Pulmonary artery endothelial cell (primary cell): ENCODE results near the gene ZNF234. TPM values are rescaled to one million over a fixed set of nuclear protein-coding genes. Genes with fewer than 3 reads are reported as not detected.
A peak's percentile ranks its signal among the peaks of the same experiment; 100 is the strongest.
"Not testable (repeated sequence)": the region's sequence is repeated elsewhere in the genome, so short reads cannot be mapped to it uniquely, and the experiment has no call there.

ENCODE experiments used
- DNase-seq: peaks from one replicate; pipeline ENCODE4 v3.0.0-alpha.2; 2011; ENCODE audit warnings: low read depth, low spot score
- total RNA-seq: library from RNA; depleted of rRNA; stranded (reverse); fragments of >200 nt; gene quantifications from 2 replicates; pipeline ENCODE4 v1.2.3, GENCODE V29; 2014

Gene ZNF234
- total RNA-seq, result 8.3 and 13.3 TPM in 2 replicates

DNA sequence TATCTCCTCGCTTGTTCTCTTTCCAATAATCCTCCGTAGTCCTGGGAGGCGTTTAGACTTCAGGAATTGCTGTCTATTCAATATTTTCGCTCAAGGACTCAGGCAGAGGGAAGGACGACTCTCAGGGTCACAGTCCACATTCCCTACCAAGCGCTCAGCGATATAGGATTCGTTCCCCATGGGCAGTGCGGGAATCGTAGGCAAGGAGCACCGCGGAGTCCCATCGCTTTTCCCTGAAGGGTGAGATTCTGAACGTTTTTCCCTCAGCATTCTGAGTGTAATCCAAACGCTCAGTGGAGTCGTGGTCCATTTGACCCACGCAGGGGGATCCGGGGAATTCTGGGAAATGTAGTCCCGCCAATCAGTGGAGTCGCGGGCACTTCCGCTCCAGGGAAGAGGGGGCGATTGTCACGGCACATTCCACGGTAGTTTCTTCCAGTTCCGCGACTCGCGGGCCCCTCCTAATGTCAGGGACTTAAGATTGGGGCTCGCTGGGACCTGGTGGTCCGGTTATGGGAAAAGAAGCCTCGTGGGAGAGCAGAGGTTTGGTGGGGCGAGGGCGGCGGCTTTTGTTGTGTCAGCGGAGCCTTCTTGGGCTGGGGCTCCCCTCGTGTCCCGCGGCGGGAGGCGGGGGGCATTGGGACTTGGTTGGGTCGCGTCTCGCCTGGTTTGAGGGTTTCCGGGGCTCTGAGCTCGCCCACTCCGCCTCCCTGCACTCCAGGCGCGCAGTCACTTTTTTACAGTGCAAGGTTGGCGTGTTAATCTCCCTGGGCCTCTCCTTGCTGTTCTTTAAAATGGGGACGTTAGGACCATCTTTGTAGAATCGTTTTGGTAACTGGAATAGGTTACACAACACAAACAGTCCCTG lies at the start of gene ZNF234:
ZNF234 (plus strand) TSS at position 364 of the 868 bp plus-strand sequence. CDS start 3,079 bp downstream, outside the sequence.
- DNase-seq, result peak; percentile 53

DNA sequence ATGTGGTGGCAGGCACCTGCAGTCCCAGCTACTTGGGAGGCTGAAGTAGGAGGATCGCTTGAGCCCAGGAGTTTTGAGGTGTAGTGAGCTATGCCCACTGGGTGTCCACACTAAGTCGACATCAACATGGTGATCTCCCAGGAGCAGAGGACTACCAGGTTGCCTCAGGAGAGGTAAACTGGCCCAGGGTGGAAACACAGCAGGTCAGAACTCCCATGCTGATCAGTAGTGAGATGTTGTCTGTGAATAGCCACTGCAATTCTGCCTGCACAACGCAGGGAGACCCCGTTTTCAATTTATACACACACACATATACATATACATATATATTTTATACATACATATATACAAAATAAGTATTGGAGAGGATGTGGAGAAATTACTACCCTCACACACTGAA lies 49.2 kb upstream of the ZNF234 start:
- DNase-seq, result no peak

DNA sequence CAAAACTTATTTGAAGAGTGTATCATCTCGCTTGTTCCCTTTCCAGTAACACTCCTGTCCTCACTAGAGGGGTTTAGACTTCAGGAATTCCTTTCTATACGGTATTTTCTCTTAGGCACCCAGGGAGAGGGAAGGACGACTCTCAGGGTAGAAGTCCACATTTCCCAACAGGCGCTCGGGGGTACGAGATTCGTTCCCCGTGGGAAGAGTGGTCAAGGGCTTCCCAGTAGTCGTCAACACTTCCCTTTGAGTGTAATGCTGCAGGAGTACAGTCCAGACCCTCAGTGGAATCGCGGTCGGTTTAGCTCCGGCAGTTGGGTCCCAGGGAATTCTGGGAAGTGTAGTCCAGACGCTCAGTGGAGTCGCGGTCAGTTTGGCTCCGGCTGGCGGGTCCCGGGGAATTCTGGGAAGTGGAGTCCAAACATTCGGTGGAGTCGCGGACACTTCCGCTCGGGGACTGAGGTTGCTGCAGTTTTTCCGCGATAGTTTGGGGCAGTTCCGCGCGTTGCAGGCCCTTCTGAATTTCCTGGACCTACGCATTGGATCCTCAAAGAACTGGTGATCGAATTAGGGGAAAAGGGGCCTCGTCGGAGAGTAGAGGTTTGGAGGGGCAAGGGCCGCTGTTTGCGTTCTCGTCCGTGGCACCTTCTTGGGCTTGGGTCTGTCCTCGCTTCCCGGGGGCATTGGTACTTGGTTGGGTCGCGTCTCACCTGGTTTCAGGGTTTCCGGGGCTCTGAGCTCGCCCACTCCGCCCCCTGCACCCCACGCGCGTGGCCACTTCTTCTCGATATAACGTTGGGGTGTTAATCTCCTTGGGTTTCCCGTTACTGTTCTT lies 47.2 kb upstream of the ZNF234 start, which contains the start of gene ZNF224:
ZNF224 (plus strand) TSS at position 431 of the 835 bp plus-strand sequence. CDS start 3,513 bp downstream, outside the sequence.
- DNase-seq, result peak; percentile 58

DNA sequence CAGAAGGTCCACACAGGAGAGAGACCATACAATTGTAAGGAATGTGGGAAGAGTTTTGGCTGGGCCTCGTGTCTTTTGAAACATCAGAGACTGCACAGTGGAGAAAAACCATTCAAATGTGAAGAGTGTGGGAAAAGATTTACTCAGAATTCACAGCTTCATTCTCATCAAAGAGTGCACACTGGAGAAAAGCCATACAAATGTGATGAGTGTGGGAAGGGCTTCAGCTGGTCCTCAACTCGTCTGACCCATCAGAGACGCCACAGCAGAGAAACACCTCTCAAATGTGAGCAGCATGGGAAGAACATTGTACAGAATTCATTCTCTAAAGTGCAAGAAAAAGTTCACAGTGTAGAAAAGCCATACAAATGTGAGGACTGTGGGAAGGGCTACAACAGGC lies 33.6 kb upstream of the ZNF234 start:
- no peak for DNase-seq

DNA sequence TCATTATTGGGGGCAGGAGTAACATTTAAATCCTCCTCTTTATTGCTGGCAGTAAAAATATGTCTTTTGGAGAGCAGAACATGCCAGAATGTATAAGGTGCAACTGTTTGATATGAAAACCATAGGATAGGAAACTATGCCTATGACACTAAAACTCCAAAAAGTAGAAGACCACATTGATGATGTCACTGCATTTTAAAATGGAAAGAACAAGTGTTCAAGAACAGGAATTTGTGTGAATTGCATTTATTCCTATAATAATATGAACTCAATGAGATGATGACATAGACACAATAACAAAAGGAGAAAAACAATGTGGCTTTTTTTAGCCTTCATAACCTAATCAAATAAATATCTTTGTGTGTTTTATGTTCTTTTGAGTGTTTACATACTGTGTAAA lies 31.9 kb upstream of the ZNF234 start:
- no peak for DNase-seq

DNA sequence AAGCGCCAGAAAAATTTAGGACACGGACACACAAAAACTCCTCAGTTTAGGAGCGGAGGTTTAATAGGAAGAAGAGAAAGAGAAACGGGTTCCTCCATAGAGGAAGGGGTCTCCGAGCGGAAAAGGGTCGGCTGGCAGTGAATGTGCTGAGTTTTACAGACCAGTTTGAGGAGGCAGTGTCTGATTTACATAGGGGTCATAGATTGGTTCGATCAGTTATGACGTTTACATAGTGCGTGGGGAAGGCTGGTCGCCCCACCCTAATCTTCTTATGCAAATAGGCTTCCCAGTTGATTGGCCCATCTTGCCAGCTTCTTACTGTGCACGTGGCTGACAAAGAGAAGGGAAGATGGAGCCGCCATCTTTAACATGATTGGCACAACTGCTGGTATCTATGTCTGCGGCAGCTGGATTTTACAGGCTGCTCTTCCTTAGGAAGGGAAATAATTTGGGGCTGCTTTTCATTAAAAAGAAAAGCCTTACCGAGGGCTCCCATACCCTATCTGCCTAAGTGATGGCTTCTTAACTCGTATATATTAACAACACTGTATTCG lies 29.4 kb upstream of the ZNF234 start:
- peak; percentile 53 for DNase-seq

DNA sequence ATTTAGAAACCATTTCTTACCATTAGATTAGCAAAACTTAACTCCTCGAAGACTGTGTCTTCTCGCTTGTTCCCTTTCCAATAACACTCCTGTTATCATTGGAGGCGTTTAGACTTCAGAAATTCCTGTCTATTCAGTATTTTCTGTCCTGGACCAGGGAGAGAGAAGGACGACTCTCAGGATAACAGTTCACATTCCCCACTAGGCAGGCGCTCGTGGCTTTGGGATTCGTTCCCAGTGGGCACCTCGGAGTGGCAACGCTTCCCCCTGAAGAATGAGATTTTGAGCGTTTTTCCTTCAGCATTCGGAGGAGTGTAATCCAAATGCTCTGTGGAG lies 28.6 kb upstream of the ZNF234 start:
- DNase-seq, result no peak

DNA sequence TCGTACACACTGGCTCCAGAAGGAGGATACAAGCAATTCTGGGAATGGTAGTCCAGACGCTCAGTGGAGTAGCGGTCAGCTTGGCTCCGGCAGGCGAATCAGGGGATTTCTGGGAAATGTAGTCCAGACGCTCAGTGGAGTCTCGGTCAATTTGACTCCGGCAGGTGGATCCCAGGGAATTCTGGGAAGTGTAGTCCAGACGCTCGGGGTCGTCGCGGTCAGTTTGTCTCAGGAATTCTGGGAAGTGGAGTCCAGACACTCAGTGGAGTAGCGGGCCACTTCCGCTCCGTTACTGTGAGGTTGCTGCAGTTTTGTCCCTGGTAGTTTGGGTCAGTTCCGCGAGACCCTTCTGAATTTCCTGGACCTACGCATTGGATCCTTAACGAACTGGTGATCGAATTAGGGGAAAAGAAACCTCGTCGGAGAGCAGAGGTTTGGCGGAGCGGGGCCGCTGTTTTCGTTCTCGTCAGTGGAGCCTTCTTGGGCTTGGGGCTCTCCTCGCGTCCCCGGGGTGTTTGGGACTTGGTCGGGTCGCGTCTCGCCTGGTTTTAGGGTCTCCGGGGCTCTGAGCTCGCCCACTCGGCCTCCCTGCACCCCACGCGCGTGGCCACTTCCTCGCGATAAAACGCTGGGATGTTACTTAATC lies 28.1 kb upstream of the ZNF234 start, which contains the start of gene ZNF225:
ZNF225 (plus strand) TSS at position 262 of the 646 bp plus-strand sequence. CDS start 2,429 bp downstream, outside the sequence.
- DNase-seq, result peak; percentile 95

DNA sequence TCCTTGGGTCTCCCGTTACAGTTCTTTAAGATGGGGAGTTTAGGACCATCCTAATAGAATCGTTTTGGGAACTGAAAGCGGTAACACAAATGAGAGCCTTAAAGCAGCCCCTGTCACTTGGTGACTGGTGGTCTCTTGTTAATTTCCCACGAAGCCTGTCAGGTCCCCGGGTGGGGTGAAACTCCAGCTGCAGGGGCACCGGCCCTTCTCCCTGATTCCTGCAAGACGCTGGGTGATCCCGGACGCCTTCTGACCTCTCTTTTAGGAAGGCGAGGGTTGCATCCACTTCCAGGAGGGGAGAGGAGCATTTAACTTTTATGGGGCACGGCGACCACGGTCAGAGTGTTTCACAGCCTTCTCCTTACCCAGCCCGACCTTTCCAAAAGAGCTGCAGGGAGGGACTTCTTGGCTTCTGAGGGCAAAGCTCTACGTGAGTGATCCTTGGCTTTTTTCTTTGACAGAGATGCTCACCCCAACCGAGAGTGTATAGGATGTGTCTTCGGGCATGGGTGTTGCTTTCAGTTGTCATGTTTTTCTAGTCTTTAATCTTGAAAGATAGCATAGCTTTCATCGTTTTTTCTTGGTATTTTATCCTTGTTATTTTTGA lies 27.5 kb upstream of the ZNF234 start:
- no peak for DNase-seq

DNA sequence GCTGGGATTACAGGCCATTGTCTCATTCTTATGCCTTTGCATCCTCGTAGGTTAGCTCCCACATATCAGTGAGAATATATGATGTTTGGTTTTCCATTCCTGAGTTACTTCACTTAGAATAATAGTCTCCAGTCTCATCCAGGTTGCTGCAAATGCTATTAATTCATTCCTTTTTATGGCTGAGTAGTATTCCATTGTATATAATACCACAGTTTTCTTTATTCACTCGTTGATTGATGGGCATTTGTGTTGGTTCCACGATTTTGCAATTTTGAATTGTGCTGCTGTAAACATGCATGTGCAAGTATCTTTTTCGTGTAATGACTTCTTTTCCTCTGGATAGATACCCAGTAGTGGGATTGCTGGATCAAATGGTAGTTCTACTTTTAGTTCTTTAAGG lies 20.2 kb upstream of the ZNF234 start:
- DNase-seq, result not testable (repeated sequence)

DNA sequence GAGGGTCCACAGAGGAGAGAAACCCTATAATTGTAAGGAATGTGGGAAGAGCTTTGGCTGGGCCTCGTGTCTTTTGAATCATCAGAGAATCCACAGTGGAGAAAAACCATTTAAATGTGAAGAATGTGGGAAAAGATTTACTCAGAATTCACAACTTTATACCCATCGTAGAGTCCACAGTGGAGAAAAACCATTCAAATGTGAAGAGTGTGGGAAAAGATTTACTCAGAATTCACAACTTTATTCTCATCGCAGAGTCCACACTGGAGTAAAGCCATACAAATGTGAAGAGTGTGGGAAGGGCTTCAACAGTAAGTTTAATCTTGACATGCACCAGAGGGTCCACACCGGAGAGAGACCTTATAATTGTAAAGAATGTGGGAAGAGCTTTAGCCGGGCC lies 9.4 kb upstream of the ZNF234 start:
- no peak for DNase-seq

DNA sequence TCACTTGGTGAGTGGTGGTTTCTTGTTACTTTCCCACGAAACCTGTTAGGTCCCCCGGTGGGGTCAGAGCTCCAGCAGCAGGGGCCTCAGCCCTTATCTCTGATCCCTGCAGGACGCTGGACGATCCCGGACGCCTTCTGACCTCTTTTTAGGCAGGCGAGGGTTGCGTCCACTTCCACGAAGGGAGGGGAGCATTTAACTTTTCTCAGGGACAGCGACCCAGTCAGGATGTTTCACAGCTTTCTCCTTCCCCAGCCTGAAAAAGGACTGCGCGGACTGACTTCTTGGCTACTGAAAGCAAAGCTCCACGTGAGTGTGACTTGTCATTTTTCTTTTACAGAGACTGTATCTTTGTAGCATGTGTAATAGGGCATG lies 692 bp downstream of the ZNF234 start:
- no peak for DNase-seq

DNA sequence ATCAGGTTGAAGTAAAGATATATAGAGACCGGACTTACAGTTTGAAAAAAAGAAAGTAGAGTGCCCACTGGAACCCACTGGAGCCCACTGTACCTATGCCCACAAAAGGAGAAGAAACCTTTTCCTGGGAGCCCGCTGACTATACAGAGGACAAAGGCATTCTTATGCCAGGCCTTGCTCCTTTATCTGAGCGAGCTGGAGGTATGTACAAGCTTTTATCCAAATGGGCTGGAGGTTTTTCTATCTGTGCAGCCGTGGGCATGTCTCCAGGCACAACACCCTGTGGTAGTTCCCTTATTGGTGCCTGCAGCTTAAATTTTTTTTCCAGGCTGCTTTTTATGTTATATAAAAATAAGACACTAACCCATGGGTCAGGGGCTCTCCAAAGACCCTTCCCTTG lies 8.4 kb downstream of the ZNF234 start:
- no peak for DNase-seq

DNA sequence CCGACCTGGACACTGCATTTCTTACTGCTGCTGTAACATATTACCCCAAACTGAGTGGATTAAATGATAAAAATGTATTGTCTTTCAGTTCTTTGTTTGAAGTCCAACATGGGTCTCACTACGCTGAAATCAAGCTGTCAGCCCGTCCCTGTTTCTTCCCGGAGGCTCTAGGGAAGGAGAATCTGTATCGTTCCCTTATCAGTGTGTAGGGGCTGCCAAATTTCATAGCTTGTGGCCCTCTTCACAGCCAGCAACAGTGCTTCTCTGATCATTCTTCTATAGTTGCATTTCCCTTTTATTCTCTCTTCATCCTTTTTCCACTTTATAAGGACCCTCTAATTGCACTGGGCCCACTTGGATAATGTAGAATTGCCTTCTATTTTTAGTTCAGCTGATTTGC lies 10.1 kb downstream of the ZNF234 start:
- no peak for DNase-seq

DNA sequence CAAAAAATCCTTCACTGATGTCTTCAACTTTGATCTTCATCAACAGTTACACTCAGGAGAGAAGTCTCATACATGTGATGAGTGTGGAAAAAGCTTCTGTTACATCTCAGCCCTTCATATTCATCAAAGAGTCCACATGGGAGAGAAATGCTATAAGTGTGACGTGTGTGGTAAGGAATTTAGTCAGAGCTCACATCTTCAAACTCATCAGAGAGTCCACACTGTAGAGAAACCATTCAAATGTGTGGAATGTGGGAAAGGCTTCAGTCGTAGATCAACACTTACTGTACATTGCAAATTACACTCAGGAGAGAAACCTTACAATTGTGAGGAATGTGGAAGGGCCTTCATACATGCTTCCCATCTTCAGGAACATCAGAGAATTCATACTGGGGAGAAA lies 15.1 kb downstream of the ZNF234 start:
- no peak for DNase-seq

DNA sequence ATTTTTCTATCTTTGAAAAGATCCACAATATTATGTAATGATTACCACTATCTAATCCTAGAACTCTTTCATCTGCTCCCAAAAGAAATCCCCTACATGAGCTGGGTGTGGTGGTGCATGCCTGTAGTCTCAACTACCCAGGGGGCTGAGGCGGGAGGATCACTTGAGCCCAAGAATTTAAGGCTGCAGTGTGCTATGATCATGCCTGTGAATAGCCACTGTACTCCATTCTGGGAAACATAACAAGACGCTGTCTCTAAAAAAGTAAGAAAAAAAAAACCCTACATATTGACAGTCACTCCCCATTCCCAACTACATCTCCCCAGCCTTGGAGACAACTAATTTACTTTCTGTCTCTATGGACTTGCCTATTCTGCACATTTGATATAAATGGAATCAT lies 22.4 kb downstream of the ZNF234 start:
- no peak for DNase-seq

DNA sequence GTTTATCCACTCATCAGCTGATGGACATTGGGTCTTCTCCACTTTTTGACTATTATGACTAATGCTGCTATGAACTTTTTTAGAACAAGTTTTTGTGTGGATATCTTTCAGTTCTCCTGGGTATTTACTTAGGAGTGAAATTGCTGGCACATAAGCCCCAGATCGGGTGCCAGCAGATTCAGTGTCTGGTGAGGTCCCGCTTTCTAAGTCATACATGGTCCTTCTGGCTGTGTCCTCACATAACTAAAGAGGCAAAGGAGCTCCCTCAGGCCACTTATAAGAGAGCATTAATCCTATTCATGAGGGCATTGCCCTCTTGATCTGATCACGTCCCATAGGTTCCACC lies 22.9 kb downstream of the ZNF234 start:
- DNase-seq, result no peak

DNA sequence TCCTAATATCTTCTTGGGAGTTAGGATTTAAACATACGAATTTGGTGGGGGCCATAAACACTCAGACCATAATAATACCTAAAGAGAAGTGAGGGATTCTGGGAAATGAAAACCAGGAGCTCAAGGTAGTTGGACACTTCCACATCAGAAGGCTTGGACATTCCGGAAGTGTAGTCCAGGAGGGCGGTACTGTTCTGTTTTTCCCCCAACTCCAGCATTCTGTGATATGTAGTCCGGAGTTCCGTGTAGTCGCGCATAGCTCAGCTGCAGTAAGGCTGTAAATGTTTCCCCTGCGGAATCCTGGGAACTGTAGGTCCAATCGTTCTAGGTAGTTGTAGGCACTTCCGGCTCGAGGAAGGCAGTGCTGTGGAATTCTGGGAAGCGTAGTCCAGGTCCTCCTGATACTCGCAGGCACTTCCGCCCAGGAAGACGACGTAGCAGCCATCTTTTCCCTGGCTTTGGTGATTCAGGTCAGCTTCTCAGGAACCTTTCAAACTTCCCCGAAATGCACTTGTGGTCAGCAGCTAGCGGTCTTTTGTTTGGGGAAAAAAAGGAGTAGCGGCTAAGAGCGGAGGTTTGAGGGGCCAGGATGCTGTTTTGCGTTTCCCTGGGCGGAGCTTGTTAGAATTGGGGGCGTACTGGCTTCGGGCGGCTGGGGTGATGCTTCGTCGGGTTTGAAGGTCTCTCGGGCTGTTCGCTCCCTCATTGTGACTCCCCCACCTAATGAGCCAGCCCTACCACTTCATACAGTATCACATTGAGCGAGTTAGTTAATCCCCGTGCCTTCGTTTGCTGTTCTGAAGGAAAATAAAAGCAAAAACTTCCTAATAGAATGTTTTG lies 23.5 kb downstream of the ZNF234 start, which contains the start of gene ZNF226:
ZNF226 (plus strand) TSS at position 428 of the 840 bp plus-strand sequence. CDS start 4,981 bp downstream, outside the sequence.
- DNase-seq, result peak; percentile 98

DNA sequence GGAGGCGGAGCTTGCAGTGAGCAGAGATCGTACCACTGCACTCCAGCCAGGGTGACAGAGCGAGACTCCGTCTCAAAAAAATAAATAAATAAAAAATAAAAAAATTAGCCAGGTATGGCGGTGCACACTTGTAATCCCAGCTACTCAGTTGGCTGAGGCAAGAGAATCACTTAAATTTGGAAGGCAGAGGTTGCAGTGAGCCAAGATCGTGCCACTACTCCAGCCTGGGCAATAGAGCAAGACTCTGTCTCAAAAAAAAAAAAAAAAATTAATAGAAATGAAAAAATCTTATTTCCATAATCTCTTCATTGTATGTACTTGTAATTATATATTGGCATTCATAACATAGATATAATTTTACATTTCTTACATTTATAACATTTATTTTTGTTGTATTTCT lies 29.3 kb downstream of the ZNF234 start:
- DNase-seq, result not testable (repeated sequence)

DNA sequence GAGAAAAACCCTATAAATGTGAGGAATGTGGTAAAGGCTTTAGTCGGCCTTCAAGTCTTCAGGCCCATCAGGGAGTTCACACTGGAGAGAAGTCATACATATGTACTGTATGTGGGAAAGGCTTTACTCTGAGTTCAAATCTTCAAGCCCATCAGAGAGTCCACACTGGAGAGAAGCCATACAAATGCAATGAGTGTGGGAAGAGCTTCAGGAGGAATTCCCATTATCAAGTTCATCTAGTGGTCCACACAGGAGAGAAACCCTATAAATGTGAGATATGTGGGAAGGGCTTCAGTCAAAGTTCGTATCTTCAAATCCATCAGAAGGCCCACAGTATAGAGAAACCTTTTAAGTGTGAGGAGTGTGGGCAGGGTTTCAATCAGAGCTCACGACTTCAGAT lies 35.2 kb downstream of the ZNF234 start:
- no peak for DNase-seq
